KMS-11 (cell line): ENCODE results near the gene RGS3.

Experiments used
- H2AFZ ChIP-seq: fragments of 200-600 bp; sonication (generic); 2 replicates; pipeline ENCODE4 v1.6.1; 2016; ENCODE audit warnings: antibody characterized with exemption, mixed run types, low read depth
- H3K27ac ChIP-seq: fragments of 200-600 bp; sonication (generic); 2 replicates; pipeline ENCODE4 v1.6.1; 2016; ENCODE audit warnings: mild to moderate bottlenecking, mixed run types
- H3K27me3 ChIP-seq: fragments of 200-600 bp; sonication (generic); 2 replicates; pipeline ENCODE4 v1.6.1; 2017; ENCODE audit warnings: mild to moderate bottlenecking, low read depth, mixed run types, moderate library complexity; ENCODE audit not compliant: insufficient read depth
- H3K36me3 ChIP-seq: fragments of 200-600 bp; sonication (generic); 2 replicates; pipeline ENCODE4 v1.6.1; 2017; ENCODE audit warnings: mild to moderate bottlenecking, mixed run types; ENCODE audit not compliant: insufficient read depth
- H3K4me1 ChIP-seq: fragments of 200-600 bp; sonication (generic); 2 replicates; pipeline ENCODE4 v1.6.1; 2016; ENCODE audit warnings: mild to moderate bottlenecking, low read depth, mixed run types; ENCODE audit not compliant: poor library complexity, severe bottlenecking
- H3K4me2 ChIP-seq: fragments of 200-600 bp; sonication (generic); 2 replicates; pipeline ENCODE4 v1.7.0; 2016; ENCODE audit warnings: mild to moderate bottlenecking, mixed run types
- H3K4me3 ChIP-seq: fragments of 200-600 bp; sonication (generic); IDR thresholded peaks from 2 replicates; pipeline ENCODE4 v1.6.1; 2017; ENCODE audit warnings: low read depth, low read length, mixed read lengths; ENCODE audit not compliant: insufficient read depth
- H3K79me2 ChIP-seq: fragments of 200-600 bp; sonication (generic); 2 replicates; pipeline ENCODE4 v1.6.1; 2016; ENCODE audit warnings: low read depth, mixed run types; ENCODE audit not compliant: insufficient read depth
- H3K9ac ChIP-seq: fragments of 200-600 bp; sonication (generic); 2 replicates; pipeline ENCODE4 v1.6.1; 2016; ENCODE audit warnings: mild to moderate bottlenecking, mixed run types
- H4K20me1 ChIP-seq: fragments of 200-600 bp; sonication (generic); 2 replicates; pipeline ENCODE4 v1.6.1; 2016; ENCODE audit warnings: mild to moderate bottlenecking, mixed run types; ENCODE audit not compliant: insufficient read depth
- TF ChIP-seq, protein P1 (sequence below): fragments of 200-600 bp; sonication (generic); conservative IDR thresholded peaks from 2 replicates; pipeline ENCODE4 v1.6.1; 2017; ENCODE audit warnings: low read depth, mild to moderate bottlenecking, antibody characterized with exemption, low read length, moderate library complexity, mixed read lengths

The RGS3 gene

GRCh38 chr9:113602126-113603047 lies 138.9 kb downstream of the RGS3 start:
- H3K4me3 ChIP-seq: no peak overlapping the region
- TF ChIP-seq, protein P1, sequence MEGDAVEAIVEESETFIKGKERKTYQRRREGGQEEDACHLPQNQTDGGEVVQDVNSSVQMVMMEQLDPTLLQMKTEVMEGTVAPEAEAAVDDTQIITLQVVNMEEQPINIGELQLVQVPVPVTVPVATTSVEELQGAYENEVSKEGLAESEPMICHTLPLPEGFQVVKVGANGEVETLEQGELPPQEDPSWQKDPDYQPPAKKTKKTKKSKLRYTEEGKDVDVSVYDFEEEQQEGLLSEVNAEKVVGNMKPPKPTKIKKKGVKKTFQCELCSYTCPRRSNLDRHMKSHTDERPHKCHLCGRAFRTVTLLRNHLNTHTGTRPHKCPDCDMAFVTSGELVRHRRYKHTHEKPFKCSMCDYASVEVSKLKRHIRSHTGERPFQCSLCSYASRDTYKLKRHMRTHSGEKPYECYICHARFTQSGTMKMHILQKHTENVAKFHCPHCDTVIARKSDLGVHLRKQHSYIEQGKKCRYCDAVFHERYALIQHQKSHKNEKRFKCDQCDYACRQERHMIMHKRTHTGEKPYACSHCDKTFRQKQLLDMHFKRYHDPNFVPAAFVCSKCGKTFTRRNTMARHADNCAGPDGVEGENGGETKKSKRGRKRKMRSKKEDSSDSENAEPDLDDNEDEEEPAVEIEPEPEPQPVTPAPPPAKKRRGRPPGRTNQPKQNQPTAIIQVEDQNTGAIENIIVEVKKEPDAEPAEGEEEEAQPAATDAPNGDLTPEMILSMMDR: no peak
- no peak overlapping the region for H2AFZ ChIP-seq
- no peaks in the 10 kb centered on the region for H4K20me1 ChIP-seq
- no peak overlapping the region for H3K27ac ChIP-seq
- H3K4me2 ChIP-seq: no peak overlapping the region
- no peaks in the 10 kb centered on the region for H3K4me1 ChIP-seq
- H3K36me3 ChIP-seq: no peaks in the 10 kb centered on the region
- H3K79me2 ChIP-seq: no peaks in the 10 kb centered on the region
- H3K27me3 ChIP-seq: no peaks in the 10 kb centered on the region
- no peak overlapping the region for H3K9ac ChIP-seq

DNA sequence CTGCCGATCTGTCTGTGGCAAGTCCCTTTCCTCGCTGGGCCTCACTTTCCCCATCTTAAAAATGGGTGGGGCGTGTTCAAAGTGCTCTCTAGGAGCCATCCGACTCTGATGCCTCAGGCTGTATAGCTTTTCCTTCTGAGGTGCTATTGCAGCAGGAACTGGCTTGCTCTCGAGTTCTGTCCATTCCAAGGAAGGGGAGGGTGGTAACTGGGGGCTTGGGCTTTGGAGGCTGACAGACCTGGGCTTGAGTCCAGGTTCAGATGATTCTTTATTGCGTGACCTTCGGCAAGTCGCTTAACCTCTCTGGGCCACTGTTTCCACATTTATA lies 139.5 kb downstream of the RGS3 start:
- Histone ChIP-seq H3K27ac (no peak overlapping the region), H3K9ac (no peak overlapping the region), H3K79me2 (no peaks in the 10 kb centered on the region), H3K4me2 (no peak overlapping the region), H3K27me3 (no peaks in the 10 kb centered on the region), H2AFZ (no peak overlapping the region), H4K20me1 (no peaks in the 10 kb centered on the region), H3K4me3 (no peak overlapping the region), H3K36me3 (no peaks in the 10 kb centered on the region), H3K4me1 (no peaks in the 10 kb centered on the region)
- TF ChIP-seq, protein P1: no peak

DNA sequence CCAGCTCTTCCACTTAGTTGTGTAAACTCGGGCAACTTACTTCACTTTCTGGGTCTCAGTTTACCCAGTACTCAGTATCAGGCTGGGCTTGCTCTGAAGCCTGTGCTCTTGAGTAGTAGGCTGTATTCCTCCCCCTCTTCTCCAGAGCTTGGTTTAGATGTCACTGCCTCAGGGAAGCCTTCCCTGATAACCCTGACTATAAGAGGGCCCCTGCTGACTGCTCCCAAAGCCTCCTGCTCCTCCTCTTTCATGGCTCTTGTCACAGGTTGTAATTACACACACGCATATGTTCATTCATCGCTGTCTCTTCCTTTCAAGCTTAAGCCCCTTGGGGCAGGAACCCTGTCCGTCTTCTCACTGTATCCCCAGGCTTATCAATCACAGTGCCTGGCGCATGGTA lies 140.2 kb downstream of the RGS3 start:
- no peak overlapping the region for H3K4me2 ChIP-seq
- no peaks in the 10 kb centered on the region for H3K79me2 ChIP-seq
- TF ChIP-seq, protein P1: no peak
- no peaks in the 10 kb centered on the region for H4K20me1 ChIP-seq
- H2AFZ ChIP-seq: no peak overlapping the region
- no peak overlapping the region for H3K4me3 ChIP-seq
- H3K27ac ChIP-seq: no peak overlapping the region
- no peak overlapping the region for H3K9ac ChIP-seq
- H3K27me3 ChIP-seq: no peaks in the 10 kb centered on the region
- no peaks in the 10 kb centered on the region for H3K36me3 ChIP-seq
- H3K4me1 ChIP-seq: no peaks in the 10 kb centered on the region

- Histone ChIP-seq H4K20me1 (no peaks in the 10 kb centered on the region), H3K4me2 (no peak overlapping the region), H3K4me1 (no peaks in the 10 kb centered on the region), H3K9ac (no peak overlapping the region), H2AFZ (no peak overlapping the region), H3K79me2 (no peaks in the 10 kb centered on the region), H3K4me3 (no peak overlapping the region), H3K27ac (no peak overlapping the region), H3K27me3 (no peaks in the 10 kb centered on the region), H3K36me3 (no peaks in the 10 kb centered on the region)
- TF ChIP-seq, protein P1: no peak
Measured at GRCh38 chr9:113604393-113604792, 140.9 kb downstream of the RGS3 start.
